GM18870 (cell line): ENCODE data around the gene ICOSLG.
"Not testable (repeated sequence)": the region's sequence is repeated elsewhere in the genome, so short reads cannot be mapped to it uniquely, and the experiment has no call there.

Source experiments
- ATAC-seq: cut with Tn5 transposase; IDR thresholded peaks from one replicate; pipeline ENCODE4 v1.9.1; 2021; ENCODE audit warnings: moderate library complexity; ENCODE audit not compliant: unreplicated experiment

The ICOSLG gene

DNA sequence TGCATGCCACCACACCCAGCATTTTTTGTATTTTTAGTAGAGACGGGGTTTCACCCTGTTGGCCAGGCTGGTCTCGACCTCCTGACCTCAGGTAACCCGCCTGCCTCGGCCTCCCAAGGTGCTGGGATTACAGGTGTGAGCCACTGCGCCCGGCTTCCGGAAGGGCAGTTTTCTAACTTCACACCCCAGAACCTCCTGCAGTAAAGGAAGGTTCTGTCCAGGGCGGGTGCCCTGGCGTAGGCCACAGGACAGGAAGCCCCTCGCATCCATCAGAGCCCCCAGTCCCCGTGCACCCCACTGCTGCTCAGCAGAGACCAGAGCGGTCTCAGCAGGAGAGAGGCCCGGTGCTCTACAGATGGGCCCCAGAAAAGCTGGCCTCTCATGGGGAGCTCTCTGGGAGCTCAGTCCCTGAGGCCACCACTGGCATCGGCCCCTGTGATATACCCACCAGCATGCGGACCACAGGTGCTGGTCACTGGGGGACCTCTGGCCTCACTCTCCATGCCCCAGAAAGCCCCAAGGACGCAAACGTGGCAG is 25.1 kb upstream of the ICOSLG start:
- no peak for ATAC-seq

- no peak for ATAC-seq
These were observed 23.0 kb upstream of the ICOSLG start for GRCh38 chr21:44263768-44264167.

- no peak for ATAC-seq
These were observed 22.5 kb upstream of the ICOSLG start for GRCh38 chr21:44263221-44263760.

DNA sequence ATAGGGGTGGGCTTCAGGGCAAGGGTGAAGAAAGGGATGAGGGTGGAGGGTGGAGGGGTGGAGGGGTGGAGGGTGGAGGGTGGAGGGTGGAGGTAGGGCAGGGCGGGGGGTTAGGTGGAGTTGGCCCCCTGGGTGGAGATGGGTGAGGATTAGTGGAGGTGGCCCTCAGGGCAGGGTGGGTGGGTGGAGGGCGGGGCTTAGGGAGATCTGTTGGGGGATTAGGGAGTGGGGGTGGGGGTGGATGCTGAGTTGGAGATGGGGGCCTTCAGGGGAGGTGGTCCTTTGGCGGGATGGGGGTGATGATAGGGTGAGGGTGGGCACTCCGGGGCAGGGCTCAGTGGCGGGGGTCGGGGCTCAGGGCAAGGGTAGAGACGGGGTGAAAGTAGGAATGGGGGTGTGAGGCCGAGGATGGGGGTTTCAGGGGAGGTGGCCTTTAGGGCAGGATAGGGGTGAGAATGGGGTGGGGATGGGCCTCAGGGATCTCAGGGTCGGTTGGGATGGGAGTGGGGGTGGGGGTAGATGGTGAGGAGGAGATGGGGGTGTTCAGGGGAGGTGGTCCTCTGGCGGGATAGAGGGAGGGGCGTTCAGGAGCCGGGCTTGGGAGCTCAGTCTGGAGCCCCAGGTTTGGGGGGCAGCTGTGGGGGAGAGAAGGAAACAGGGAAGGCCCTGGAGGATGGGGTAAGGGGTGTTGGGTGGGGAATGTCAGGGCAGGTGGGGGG is 21.8 kb upstream of the ICOSLG start:
- ATAC-seq, result no peak

DNA sequence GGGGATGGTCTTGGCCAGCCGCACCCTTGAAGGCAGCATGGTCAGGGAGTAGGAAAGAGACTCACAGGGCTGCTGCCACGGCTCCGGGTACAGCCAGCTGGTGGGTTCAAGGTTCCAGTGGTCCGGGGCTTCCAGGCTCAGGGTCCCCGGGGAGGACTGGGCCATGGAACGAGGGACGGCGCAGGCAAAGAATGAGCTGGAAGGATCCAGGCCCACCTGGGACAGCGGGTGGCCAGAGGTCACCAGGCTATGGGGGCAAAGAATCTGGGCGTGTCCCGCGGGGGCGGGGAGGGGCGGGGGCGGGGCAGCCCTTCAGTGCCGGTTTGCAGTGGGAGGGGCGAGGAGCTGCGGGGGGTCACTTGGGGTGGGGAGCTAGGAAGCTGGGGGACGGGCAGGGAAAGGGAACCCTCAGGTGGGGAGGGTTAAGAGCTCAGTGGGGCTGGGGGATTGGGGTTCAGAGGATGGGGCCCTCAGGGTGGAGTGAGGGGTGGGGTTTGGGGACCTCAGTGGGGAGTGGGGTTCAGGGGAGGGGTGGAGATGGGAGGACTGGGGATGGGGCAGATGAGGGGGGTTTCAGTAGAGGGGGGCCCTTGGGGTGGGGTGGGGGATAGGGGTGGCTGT is 21.0 kb upstream of the ICOSLG start, which contains the start of gene DNMT3L:
Gene DNMT3L, minus strand, starts transcription at position 223 of the 621 bp plus-strand sequence. CDS start 638 bp downstream, outside the sequence.
- ATAC-seq, result no peak

DNA sequence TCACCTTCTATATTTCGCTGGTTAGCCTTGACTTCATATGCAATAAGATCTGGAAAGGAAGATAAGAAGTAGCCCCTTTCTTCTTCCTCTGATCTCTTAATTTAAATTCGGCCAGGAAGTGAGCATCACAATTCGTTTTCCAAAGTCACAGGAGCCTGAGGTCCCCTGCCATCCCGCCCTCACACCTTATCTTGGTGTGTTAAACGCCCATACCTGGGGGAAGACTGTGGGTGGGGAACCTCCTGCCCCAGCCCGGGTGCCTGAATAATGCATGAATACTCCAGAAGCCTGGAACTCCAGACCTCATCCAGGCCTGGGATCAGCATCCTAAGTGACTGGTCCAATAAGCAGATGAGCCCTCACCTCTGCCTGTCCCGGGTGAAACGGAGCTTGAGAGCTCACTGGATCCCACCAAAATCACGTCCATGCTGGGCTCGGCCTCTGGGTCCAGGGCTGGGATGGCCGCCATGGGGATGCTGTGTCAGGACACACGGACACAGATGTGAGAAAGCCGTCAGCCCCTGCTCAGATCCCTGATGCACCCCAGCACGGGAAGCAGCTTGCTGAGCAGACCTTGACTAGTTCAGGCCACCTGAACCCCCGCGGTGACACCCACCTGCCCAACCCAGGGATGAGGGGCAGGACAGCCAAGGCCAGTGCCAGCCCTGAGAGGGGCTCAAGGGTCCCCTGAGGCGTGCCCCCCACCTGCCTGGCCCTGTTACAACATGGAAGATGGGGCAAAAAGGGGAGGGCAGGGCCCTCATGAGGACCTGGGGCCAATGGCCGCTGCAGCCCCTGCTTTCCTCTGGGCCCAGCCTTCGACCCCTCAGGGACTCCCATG is 20.3 kb upstream of the ICOSLG start:
- no peak for ATAC-seq

- ATAC-seq, result no peak
These were observed 19.3 kb upstream of the ICOSLG start for GRCh38 chr21:44260066-44260465.

DNA sequence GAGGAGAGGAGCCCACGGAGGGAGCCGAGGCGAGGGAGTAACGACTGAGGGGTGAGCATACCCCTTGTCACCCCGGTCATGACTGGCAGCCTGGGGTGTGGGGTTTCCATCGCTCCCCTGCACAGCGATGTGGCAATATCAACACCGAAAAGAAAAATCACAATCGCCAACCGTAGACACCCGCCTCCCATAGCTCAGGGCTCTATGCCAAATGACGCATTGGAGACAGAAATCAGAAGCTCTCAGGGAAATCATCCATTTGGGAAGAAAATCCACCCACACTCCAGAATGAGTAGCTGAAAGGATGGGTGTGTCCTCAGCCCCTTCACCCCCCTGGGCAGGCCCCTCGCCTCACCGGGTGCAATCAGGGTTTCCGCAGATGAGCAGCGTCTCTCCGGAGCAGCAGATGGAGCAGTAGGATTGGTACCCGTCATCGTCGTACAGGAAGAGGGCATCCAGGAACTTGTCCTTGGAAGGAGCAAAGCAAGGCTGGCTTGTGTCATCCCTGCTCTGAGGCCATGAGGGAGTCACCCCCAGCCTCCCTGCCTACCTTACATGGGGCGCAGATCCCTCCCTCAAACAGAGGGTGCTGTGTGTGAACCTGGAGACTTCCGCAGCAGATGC is 18.5 kb upstream of the ICOSLG start:
- ATAC-seq, result no peak

GRCh38 chr21:44258056-44258725 is 17.4 kb upstream of the ICOSLG start:
- ATAC-seq, result no peak

- ATAC-seq, result no peak
These were observed 14.8 kb upstream of the ICOSLG start for GRCh38 chr21:44255511-44255981.

DNA sequence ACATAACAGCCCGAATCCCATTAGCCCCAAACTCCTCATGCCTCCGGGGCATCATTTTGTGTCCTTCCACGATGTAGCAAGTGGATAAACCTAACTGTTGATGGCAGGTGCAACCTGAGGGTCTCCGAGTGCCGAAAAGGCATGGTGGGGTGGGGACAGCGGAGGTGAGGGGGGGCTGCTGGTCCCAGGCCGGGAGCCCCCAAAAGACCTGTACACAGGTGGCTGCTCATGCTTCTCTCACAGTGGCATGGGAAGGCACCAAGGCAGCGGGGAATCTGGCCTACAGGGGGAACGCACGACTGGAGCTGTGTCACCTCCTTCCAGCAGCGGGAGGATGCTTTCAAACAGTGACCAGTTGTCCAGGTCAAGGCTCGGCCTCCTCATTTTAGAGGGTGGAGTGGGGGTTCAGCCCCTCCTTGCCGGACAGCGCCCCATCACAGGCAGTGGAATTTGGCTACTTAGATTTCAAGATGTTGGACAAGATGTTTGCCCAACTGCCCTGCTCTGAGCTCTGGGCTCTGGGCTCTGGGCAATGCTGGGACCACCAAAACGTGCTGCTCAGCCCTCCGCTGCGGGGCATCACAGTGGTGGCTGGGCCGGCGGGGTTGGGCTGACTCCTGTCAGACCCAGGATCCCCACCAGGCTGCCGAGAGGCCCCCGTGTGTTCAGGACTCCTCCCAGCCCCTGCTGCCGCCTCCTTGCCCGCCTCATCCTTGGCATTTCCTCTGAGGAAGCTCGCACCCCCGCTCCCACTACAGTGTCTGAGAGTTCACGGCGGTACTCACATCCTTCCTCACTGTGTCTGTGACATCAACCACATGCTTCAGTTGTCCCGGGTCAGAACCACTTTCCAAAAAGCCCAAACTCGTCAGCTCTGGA is 13.3 kb upstream of the ICOSLG start:
- ATAC-seq, result no peak

DNA sequence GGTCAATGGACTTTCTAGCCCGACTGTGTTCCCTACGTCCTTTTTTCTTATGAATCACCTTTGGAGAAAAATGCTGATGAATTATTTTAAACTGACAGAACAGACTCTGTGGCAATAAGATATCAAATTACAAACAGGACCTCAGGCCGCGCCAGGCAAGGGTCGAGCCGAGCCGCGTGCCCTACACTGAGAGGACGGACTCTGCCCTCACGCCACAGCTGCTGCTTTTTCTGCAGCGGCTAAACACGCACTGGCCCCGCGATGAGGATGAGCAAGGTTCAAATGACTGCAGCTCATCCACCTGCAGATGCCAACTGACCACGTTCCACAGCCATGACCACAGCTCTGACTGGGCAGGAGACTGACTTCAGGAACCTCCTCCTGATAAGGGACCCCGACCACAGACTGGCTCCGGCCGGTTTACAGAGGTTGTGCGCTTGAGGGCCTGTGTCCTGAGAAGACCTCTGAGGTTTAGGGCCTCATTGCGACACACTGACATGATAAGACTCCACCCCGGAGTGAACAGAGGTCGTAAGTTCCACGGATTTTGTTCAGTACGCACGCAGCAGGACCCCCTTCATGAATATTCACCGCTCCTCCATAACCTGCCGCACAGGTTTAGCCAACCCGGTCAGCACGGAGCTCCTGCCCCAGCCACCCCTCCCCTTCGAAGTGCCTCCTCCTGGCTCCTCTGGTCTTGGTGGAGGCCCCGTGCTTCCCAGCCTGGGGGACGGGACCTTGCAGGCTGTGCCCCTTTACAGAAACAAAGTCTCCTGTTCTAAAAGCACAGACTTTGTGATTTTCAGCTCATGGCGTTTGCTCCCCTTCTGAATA is 8.7 kb upstream of the ICOSLG start:
- ATAC-seq, result not testable (repeated sequence)

- not testable (repeated sequence) for ATAC-seq
These were observed 7.2 kb upstream of the ICOSLG start for GRCh38 chr21:44247904-44248303.

DNA sequence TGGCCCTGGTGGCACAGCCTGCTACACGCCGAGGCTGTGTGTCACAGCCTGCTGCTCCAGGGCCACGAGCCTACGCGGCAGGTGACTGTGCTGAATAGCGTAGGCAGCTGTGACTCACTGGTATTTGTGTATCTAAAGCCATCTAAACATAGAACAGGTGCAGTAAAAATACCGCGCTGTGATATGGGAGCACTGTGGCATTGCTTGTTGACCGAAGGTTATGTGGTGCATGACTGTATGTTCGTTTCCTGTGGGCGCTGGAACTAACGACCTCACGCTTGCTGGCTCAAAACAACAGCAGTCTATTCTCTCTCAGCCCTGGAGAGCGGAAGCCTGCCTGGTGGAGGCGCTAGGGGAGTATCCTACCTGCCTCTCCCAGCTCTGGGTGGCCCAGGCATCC is 3.2 kb upstream of the ICOSLG start:
- peak; percentile 60 for ATAC-seq

GRCh38 chr21:44241281-44241680 is 538 bp upstream of the ICOSLG start:
- not testable (repeated sequence) for ATAC-seq

DNA sequence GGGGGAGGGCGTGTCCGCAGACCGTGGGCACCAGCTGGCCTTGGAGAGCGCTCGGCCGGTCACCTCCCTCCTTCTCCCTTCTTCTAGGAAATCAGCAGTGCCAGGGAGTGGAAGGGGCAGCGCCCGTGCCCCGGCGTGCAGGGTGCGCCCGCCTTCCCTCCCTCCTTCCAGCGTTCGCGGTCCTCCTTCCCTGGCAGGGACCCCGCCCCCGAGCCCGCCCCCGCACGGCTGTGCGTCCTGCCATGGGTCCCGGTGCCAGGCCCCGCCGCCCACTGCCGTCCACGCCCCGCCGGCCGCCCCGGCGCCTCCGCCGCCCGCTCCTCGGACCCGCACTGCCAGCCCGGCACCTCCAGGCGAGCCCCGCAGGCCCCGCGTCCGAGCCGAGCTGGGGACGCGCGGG is 390 bp downstream of the ICOSLG start:
- not testable (repeated sequence) for ATAC-seq

GRCh38 chr21:44229561-44229960 is 11.2 kb downstream of the ICOSLG start:
- not testable (repeated sequence) for ATAC-seq

- ATAC-seq, result not testable (repeated sequence)
These were observed 12.6 kb downstream of the ICOSLG start for GRCh38 chr21:44228109-44228508.
